ENCODE data around the gene DOC2B. TPM values are rescaled to one million over a fixed set of nuclear protein-coding genes. Genes with fewer than 3 reads are reported as not detected.

The DOC2B gene
- polyA plus RNA-seq, 1 of the 3 experiments (the other 2 are of a cell fraction), result 0.16 TPM

GRCh38 chr17:210402-210801 is 29.0 kb upstream of the DOC2B start:
- no peaks in the 10 kb centered on the region for H4K20me1 ChIP-seq (ENCODE audit: insufficient read depth)
- no peaks in the 10 kb centered on the region for H3F3A ChIP-seq (replicated peaks; ENCODE audit: insufficient read depth)
- TF ChIP-seq JUND (IDR thresholded peaks at IDR 0.05) (no peak), EP300 (IDR thresholded peaks at IDR 0.05; ENCODE audit: borderline replicate concordance in 1 of 2, low read depth in 1 of 2, low read length in 1 of 2) (no peak), RXRA (IDR thresholded peaks at IDR 0.05; ENCODE audit: borderline replicate concordance, low read depth) (no peak), REST (IDR thresholded peaks at IDR 0.05; ENCODE audit: low read depth, low read length) (no peak), TAF1 (IDR thresholded peaks at IDR 0.05; ENCODE audit: borderline replicate concordance, low read depth, low read length) (no peak), FOXM1 (IDR thresholded peaks at IDR 0.05; ENCODE audit: low read depth) (no peak), GATA2 (CRISPR knock-in tag; IDR thresholded peaks at IDR 0.05) (no peak)
- TF ChIP-seq, protein P1, sequence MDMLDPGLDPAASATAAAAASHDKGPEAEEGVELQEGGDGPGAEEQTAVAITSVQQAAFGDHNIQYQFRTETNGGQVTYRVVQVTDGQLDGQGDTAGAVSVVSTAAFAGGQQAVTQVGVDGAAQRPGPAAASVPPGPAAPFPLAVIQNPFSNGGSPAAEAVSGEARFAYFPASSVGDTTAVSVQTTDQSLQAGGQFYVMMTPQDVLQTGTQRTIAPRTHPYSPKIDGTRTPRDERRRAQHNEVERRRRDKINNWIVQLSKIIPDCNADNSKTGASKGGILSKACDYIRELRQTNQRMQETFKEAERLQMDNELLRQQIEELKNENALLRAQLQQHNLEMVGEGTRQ (IDR thresholded peaks at IDR 0.05; ENCODE audit: borderline replicate concordance, low read depth, low read length), result no peak
- H3K36me3 ChIP-seq (replicated peaks in 1 of 2; ENCODE audit: control insufficient read depth in 1 of 2, insufficient read depth in 2 of 2, low read length in 1 of 2), result no peaks in the 10 kb centered on the region
- no peak overlapping the region for H3K27ac ChIP-seq (ENCODE audit: low read depth in 2 of 2, low read length in 1 of 2)
- H3K9ac ChIP-seq, result no peak overlapping the region
- H3K79me2 ChIP-seq (ENCODE audit: insufficient read depth), result no peaks in the 10 kb centered on the region
- H3K27me3 ChIP-seq (ENCODE audit: insufficient read depth), result no peaks in the 10 kb centered on the region
- H3K4me2 ChIP-seq, result no peak overlapping the region
- CTCF ChIA-PET, result interaction anchor here (2.0 kb wide), 1 partner anchor 98 kb away, joined by 5 read pairs; no protein-coding TSS in a partner anchor
- no peak overlapping the region for H2AFZ ChIP-seq (ENCODE audit: low read depth)
- H3K9me2 ChIP-seq, result no peaks in the 10 kb centered on the region
- H3K4me3 ChIP-seq (ENCODE audit: low read depth in 2 of 2, low read length in 1 of 2), result no peak overlapping the region
- POLR2A ChIA-PET, result no interaction called here
- 59% methylated on average over 4 of the region's 8 CpGs for WGBS (ENCODE audit: low lambda C conversion rate)
- no peak for DNase-seq
- peaks cover 0 to 7% of the 10 kb centered on the region in 2 experiments; a peak in 1 of 4 replicates for H3K4me1 ChIP-seq (ENCODE audit: control insufficient read depth in 1 of 2, insufficient read depth in 2 of 2, low read depth in 1 of 2, low read length in 1 of 2)
- H3K9me3 ChIP-seq, result no peaks in the 10 kb centered on the region

GRCh38 chr17:208429-208828 is 27.0 kb upstream of the DOC2B start:
- no peaks in the 10 kb centered on the region for H4K20me1 ChIP-seq (ENCODE audit: insufficient read depth)
- 65% methylated on average over 4 of the region's 8 CpGs for whole genome bisulfite sequencing (ENCODE audit: low lambda C conversion rate)
- CTCF ChIA-PET, result interaction anchor here (1.8 kb wide), 1 partner anchor 15 kb away, joined by 4 read pairs; no protein-coding TSS in a partner anchor
- no peaks in the 10 kb centered on the region for H3K36me3 ChIP-seq (replicated peaks in 1 of 2; ENCODE audit: control insufficient read depth in 1 of 2, insufficient read depth in 2 of 2, low read length in 1 of 2)
- H3K9ac ChIP-seq, result no peak overlapping the region
- no peaks in the 10 kb centered on the region for H3K9me3 ChIP-seq
- H3K27ac ChIP-seq (ENCODE audit: low read depth in 2 of 2, low read length in 1 of 2), result no peak overlapping the region
- no peak overlapping the region for H3K4me3 ChIP-seq (ENCODE audit: low read depth in 2 of 2, low read length in 1 of 2)
- no peaks in the 10 kb centered on the region for H3F3A ChIP-seq (replicated peaks; ENCODE audit: insufficient read depth)
- H3K4me1 ChIP-seq (ENCODE audit: control insufficient read depth in 1 of 2, insufficient read depth in 2 of 2, low read depth in 1 of 2, low read length in 1 of 2), result peaks cover 0 to under 1% of the 10 kb centered on the region in 2 experiments; a peak in 1 of 4 replicates
- H3K9me2 ChIP-seq, result no peaks in the 10 kb centered on the region
- H3K27me3 ChIP-seq (ENCODE audit: insufficient read depth), result no peaks in the 10 kb centered on the region
- no peak for DNase-seq
- no peak overlapping the region for H2AFZ ChIP-seq (ENCODE audit: low read depth)
- no peaks in the 10 kb centered on the region for H3K79me2 ChIP-seq (ENCODE audit: insufficient read depth)
- POLR2A ChIA-PET, result no interaction called here
- no peak overlapping the region for H3K4me2 ChIP-seq
- TF ChIP-seq GABPA (IDR thresholded peaks at IDR 0.05; ENCODE audit: low read depth), result no peak
- TF ChIP-seq ZBTB33 (IDR thresholded peaks at IDR 0.05; ENCODE audit: borderline replicate concordance, low read depth), result no peak
- TF ChIP-seq REST (IDR thresholded peaks at IDR 0.05; ENCODE audit: low read depth, low read length), result no peak
- no peak for TF ChIP-seq CHD2 (IDR thresholded peaks at IDR 0.05; ENCODE audit: low read length, partially characterized antibody)
- no peak for TF ChIP-seq RFX5 (IDR thresholded peaks at IDR 0.05; ENCODE audit: low read length)
- no peak for TF ChIP-seq IRF3 (IDR thresholded peaks at IDR 0.05; ENCODE audit: low read depth, low read length)
- TF ChIP-seq MXI1 (IDR thresholded peaks at IDR 0.05; ENCODE audit: low read depth, low read length), result no peak
- no peak for TF ChIP-seq SMC3 (IDR thresholded peaks at IDR 0.05; ENCODE audit: low read depth, low read length)
- no peak for TF ChIP-seq MEF2A (IDR thresholded peaks at IDR 0.05; ENCODE audit: borderline replicate concordance, low read depth)
